Activated CD4-positive, alpha-beta T cell treated with anti-CD3 and anti-CD28 coated beads for 48 hours (primary cell): Measurements from ENCODE around the gene SCN8A.

Experiments used
- DNase-seq: peaks from one replicate; pipeline ENCODE4 v3.0.0-alpha.2; 2020

SCN8A gene

GRCh38 chr12:51722431-51722830, 131.4 kb downstream of the SCN8A start:
- DNase-seq, result no peak

- DNase-seq, result no peak
Measured at GRCh38 chr12:51726161-51726560, 135.1 kb downstream of the SCN8A start.

GRCh38 chr12:51726931-51727330, 135.9 kb downstream of the SCN8A start:
- no peak for DNase-seq

GRCh38 chr12:51729331-51729730, 138.3 kb downstream of the SCN8A start:
- no peak for DNase-seq

- no peak for DNase-seq
Measured at GRCh38 chr12:51730745-51731144, 139.7 kb downstream of the SCN8A start.

GRCh38 chr12:51740536-51740935, 149.5 kb downstream of the SCN8A start:
- DNase-seq, result no peak

- DNase-seq, result no peak
Measured at GRCh38 chr12:51744235-51744634, 153.2 kb downstream of the SCN8A start.

GRCh38 chr12:51744957-51745356, 153.9 kb downstream of the SCN8A start:
- DNase-seq, result no peak

- no peak for DNase-seq
Measured at GRCh38 chr12:51746416-51746815, 155.4 kb downstream of the SCN8A start.

- DNase-seq, result no peak
Measured at GRCh38 chr12:51748235-51748634, 157.2 kb downstream of the SCN8A start.

GRCh38 chr12:51749206-51749985, 158.4 kb downstream of the SCN8A start:
- DNase-seq, result no peak

- DNase-seq, result no peak
Measured at GRCh38 chr12:51749986-51750317, 158.9 kb downstream of the SCN8A start.

GRCh38 chr12:51751661-51752060, 160.6 kb downstream of the SCN8A start:
- no peak for DNase-seq

GRCh38 chr12:51752234-51752889, 161.3 kb downstream of the SCN8A start:
- no peak for DNase-seq

GRCh38 chr12:51753980-51754675, 163.1 kb downstream of the SCN8A start:
- no peak for DNase-seq

GRCh38 chr12:51755251-51755650, 164.2 kb downstream of the SCN8A start:
- no peak for DNase-seq

- no peak for DNase-seq
Measured at GRCh38 chr12:51759175-51759574, 168.1 kb downstream of the SCN8A start.

- DNase-seq, result no peak
Measured at GRCh38 chr12:51759695-51760094, 168.7 kb downstream of the SCN8A start.

GRCh38 chr12:51760231-51760630, 169.2 kb downstream of the SCN8A start:
- DNase-seq, result no peak

GRCh38 chr12:51763743-51764142, 172.7 kb downstream of the SCN8A start:
- no peak for DNase-seq

GRCh38 chr12:51766067-51766676, 175.1 kb downstream of the SCN8A start:
- no peak for DNase-seq

- no peak for DNase-seq
Measured at GRCh38 chr12:51771008-51771407, 180.0 kb downstream of the SCN8A start.

- no peak for DNase-seq
Measured at GRCh38 chr12:51773145-51773869, 182.3 kb downstream of the SCN8A start.
